HG02623 (cell line): ENCODE data around the gene GOLGA6L10.
"Not testable (repeated sequence)": the region's sequence is repeated elsewhere in the genome, so short reads cannot be mapped to it uniquely, and the experiment has no call there.

Source experiments
- ATAC-seq: cut with Tn5 transposase; IDR thresholded peaks from one replicate; pipeline ENCODE4 v1.9.1; 2021; ENCODE audit warnings: moderate library complexity; ENCODE audit not compliant: unreplicated experiment

The GOLGA6L10 gene

GRCh38 chr15:82301296-82302016 lies 47.8 kb downstream of the GOLGA6L10 start:
- ATAC-seq = no peak

GRCh38 chr15:82300883-82301282 lies 48.4 kb downstream of the GOLGA6L10 start:
- ATAC-seq = no peak

- not testable (repeated sequence) for ATAC-seq
These were observed 48.9 kb downstream of the GOLGA6L10 start for GRCh38 chr15:82300326-82300725.

DNA sequence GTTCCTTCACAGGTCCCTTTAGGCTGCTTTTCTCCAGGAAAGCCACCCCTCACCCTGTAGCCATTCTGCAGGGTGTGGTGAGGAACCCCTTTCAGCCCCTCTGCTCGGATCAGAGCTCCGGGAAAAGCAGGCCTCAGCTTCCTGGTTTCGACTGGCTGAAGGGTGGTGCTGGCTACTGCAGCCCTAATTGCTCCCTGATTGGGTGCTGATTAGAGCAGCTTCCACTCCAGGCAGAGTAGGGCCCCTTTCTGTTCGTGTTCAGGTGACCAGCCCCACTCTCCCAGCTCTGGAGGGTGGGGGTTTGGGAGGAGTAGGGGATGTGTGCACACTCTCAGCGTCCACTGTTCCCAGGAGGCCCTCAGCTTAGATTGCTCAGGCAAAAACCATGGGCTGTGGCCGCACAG lies 49.8 kb downstream of the GOLGA6L10 start:
- not testable (repeated sequence) for ATAC-seq

DNA sequence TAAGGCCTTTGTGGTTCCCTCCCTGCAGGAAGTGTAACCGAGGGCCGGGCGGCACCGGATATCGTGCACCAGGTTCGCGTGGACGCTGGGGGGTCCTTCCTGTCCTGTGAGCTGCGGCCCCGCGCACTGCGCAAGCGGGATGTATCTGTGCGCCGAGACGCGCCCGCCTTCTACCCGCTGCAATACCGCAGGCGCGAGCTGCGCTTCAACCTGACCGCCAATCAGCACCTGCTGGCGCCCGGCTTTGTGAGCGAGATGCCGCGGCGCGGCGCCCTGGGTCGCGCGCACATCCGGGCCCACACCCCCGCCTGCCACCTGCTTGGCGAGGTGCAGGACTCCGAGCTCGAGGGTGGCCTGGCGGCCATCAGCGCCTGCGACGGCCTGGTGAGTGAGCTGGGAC lies 50.8 kb downstream of the GOLGA6L10 start:
- ATAC-seq = no peak

DNA sequence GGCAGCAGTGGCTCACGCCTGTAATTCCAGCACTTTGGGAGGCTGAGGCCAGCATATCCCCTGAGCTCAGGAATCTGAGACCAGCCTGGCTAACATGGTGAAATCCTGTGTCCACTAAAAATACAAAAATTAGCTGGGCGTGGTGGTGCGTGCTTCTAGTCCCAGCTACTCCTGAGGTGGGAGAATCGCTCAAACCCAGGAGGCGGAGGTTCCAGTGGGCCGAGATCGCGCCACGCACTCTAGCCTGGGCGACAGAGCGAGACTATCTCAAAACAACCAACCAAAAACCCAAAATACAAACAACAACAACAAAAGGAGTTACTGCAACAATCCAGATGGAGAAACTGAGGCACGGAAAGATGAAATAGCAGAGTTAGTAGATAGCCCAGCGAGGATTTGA lies 51.2 kb downstream of the GOLGA6L10 start:
- ATAC-seq = no peak

DNA sequence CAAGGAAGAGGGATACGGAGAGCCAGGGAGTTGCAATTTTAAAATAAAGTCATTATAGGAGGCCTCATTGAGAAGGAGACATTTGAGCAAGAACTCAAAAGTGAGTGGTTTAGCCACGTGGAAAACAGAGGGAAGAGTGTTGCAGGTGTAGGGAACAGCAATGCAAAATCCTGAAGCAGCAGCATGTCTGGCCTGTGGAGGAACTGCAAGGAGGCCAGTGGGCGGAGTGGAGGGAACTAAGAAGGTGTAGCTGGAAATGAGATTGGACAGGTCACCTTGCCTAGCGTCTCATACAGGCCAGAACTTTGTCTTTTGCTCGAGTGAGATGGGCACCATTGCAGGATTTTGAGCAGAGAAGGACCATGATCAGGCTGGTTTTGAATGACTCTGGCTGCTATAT lies 51.7 kb downstream of the GOLGA6L10 start:
- no peak for ATAC-seq

GRCh38 chr15:82294061-82294690 lies 55.1 kb downstream of the GOLGA6L10 start:
- ATAC-seq = no peak

DNA sequence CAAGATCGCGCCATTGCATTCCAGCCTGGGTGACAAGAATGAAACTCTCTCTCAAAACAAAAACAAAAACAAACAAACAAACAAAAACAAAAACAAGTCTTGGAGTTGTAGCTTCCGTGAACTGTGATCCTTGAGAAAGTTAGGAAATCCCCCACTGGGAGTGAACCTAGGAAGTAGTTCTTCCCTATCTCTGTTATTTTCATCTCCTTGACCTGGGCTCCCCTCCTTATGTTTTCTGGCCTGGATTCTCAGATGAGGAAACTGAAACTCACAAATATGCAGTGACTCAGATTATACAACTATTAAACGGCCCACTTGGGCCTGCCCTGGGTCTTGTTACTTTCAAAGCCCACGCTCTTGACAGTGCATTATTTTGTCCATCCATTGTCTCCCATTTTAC lies 57.0 kb downstream of the GOLGA6L10 start:
- no peak for ATAC-seq
